Caco-2 (cell line): ENCODE data around the gene C11orf24. TPM values are rescaled to one million over a fixed set of nuclear protein-coding genes. Genes with fewer than 3 reads are reported as not detected.

ENCODE experiments used
- BruUV-seq: library from RNA; stranded (reverse); fragments of 400-500 nt; replicated peaks from 2 replicates; lab custom pipeline; 2021; lab: Mats Ljungman, UMichigan
- CTCF ChIA-PET: fragments of 300-600 bp; sonication (Branson Sonifier 250); formaldehyde crosslinking; loops from one replicate; lab custom pipeline; 2022; ENCODE audit warnings: antibody characterized with exemption; lab: Charles Lee
- POLR2A ChIA-PET: fragments of 300-600 bp; sonication (Branson Sonifier 250); formaldehyde crosslinking; loops from one replicate; lab custom pipeline; 2022; ENCODE audit warnings: antibody characterized with exemption; lab: Charles Lee
- DNase-seq, 2 experiments: peaks; one replicate each; pipeline versions ENCODE4 v3.0.0 to v3.0.0-alpha.2; 2020 to 2022
- H3K27me3 ChIP-seq: replicated peaks from 2 replicates; pipeline ENCODE4 v1.6.0; 2011; ENCODE audit warnings: low read length; ENCODE audit not compliant: control insufficient read depth, insufficient read depth
- H3K36me3 ChIP-seq: 2 replicates; pipeline ENCODE4 v1.5.1; 2011; ENCODE audit warnings: low read length; ENCODE audit not compliant: control insufficient read depth, insufficient read depth
- H3K4me1 ChIP-seq: fragments of 250-450 bp; sonication (Bioruptor Pico); 2 replicates; pipeline ENCODE4 v1.5.1; 2020; ENCODE audit warnings: mild to moderate bottlenecking
- H3K4me3 ChIP-seq: 2 replicates; pipeline ENCODE4 v1.5.1; 2011; ENCODE audit warnings: low read depth, mild to moderate bottlenecking, control low read depth, low read length
- H3K9me3 ChIP-seq: fragments of 250-450 bp; sonication (Bioruptor Pico); 2 replicates; pipeline ENCODE4 v1.5.1; 2020; ENCODE audit warnings: mild to moderate bottlenecking, moderate library complexity
- H3K27ac Mint-ChIP-seq: one replicate; pipeline ENCODE4 v1.8.0; 2022; ENCODE audit warnings: mixed read lengths; ENCODE audit not compliant: unreplicated experiment
- H3K27me3 Mint-ChIP-seq: one replicate; pipeline ENCODE4 v1.8.0; 2022; ENCODE audit warnings: mixed read lengths; ENCODE audit not compliant: insufficient read depth, unreplicated experiment
- H3K36me3 Mint-ChIP-seq: one replicate; pipeline ENCODE4 v1.8.0; 2022; ENCODE audit warnings: mild to moderate bottlenecking, mixed read lengths; ENCODE audit not compliant: insufficient read depth, unreplicated experiment
- H3K4me1 Mint-ChIP-seq: one replicate; pipeline ENCODE4 v1.8.0; 2022; ENCODE audit warnings: low read depth, mixed read lengths; ENCODE audit not compliant: unreplicated experiment
- H3K4me3 Mint-ChIP-seq: one replicate; pipeline ENCODE4 v1.8.0; 2022; ENCODE audit warnings: mild to moderate bottlenecking, moderate library complexity, mixed read lengths; ENCODE audit not compliant: unreplicated experiment
- H3K9me3 Mint-ChIP-seq: one replicate; pipeline ENCODE4 v1.8.0; 2022; ENCODE audit warnings: mixed read lengths; ENCODE audit not compliant: unreplicated experiment
- intact Hi-C: fragments of 100-400 bp; cut with micrococcal nuclease; formaldehyde crosslinking; loops from one replicate; pipeline ENCODE4 v1.10.0; 2022; ENCODE audit not compliant: unreplicated experiment
- total RNA-seq: library from RNA; stranded (reverse); gene quantifications from 2 replicates; pipeline ENCODE4 v1.2.3, GENCODE V29; 2022
- TF ChIP-seq, protein P1 (sequence below), 2 experiments: fragments of 200-600 bp in 1 of 2; IDR thresholded peaks; 1 replicate in 1 of 2; 2 replicates in 1 of 2; pipeline versions ENCODE4 v1.5.1 to v1.8.0; 2011 to 2022; ENCODE audit warnings: antibody characterized with exemption in 1 of 2, control low read depth in 1 of 2, inconsistent platforms in 1 of 2, low read depth in 1 of 2, low read length in 1 of 2, mild to moderate bottlenecking in 1 of 2, moderate library complexity in 1 of 2; ENCODE audit not compliant: insufficient read depth in 1 of 2, severe bottlenecking in 1 of 2, unreplicated experiment in 1 of 2

Gene C11orf24
- total RNA-seq, 1 experiment from 2014 or later, result 79.8 TPM

GRCh38 chr11:68309621-68310185 is 37.9 kb upstream of the C11orf24 start:
- peak overlapping the region; percentile 5 for H3K4me3 Mint-ChIP-seq
- H3K4me3 ChIP-seq, result no peak overlapping the region
- BruUV-seq, result no TSS peak
- peaks cover 18% of the 10 kb centered on the region for H3K36me3 Mint-ChIP-seq
- CTCF ChIA-PET, result no interaction called here
- peaks cover 1% of the 10 kb centered on the region for H3K9me3 Mint-ChIP-seq
- DNase-seq, result peak in 1 of 2 experiments; percentile 41
- POLR2A ChIA-PET, result no interaction called here
- no peaks in the 10 kb centered on the region for H3K27me3 Mint-ChIP-seq
- peaks cover 33% of the 10 kb centered on the region for H3K4me1 Mint-ChIP-seq
- no peaks in the 10 kb centered on the region for H3K36me3 ChIP-seq
- H3K27ac Mint-ChIP-seq, result peak overlapping the region; percentile 16
- no peaks in the 10 kb centered on the region for H3K27me3 ChIP-seq
- H3K4me1 ChIP-seq, result peaks cover 12% of the 10 kb centered on the region
- TF ChIP-seq, protein P1, sequence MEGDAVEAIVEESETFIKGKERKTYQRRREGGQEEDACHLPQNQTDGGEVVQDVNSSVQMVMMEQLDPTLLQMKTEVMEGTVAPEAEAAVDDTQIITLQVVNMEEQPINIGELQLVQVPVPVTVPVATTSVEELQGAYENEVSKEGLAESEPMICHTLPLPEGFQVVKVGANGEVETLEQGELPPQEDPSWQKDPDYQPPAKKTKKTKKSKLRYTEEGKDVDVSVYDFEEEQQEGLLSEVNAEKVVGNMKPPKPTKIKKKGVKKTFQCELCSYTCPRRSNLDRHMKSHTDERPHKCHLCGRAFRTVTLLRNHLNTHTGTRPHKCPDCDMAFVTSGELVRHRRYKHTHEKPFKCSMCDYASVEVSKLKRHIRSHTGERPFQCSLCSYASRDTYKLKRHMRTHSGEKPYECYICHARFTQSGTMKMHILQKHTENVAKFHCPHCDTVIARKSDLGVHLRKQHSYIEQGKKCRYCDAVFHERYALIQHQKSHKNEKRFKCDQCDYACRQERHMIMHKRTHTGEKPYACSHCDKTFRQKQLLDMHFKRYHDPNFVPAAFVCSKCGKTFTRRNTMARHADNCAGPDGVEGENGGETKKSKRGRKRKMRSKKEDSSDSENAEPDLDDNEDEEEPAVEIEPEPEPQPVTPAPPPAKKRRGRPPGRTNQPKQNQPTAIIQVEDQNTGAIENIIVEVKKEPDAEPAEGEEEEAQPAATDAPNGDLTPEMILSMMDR (IDR thresholded peaks at IDR 0.05; ENCODE audit: insufficient read depth in 1 of 2, low read depth in 1 of 2, low read length in 1 of 2, severe bottlenecking in 1 of 2, unreplicated experiment in 1 of 2), result no peak
- intact Hi-C loops, result no loop called here
- peaks cover 4% of the 10 kb centered on the region; the same call in 1 of the 2 replicates for H3K9me3 ChIP-seq

DNA sequence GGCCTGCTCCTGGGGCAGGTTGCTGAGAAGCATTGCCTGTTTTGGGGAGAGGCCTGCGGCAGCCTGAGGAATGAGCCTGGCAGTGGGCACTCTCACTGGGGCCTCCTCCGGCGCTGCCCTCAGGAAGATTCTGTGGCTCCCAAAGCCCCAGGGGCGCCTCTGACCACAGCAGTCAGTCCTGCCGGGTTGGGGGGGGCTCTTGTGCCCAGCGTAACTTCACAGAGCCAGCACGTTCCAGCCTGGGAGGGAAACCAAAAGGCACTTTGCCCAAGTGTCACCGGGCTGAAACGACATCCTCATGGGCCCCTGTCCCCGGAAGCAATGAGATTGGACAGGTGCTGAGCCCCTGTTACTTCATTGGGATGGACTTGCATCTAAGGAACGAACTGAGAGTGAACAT is 36.3 kb upstream of the C11orf24 start:
- TF ChIP-seq, protein P1 (IDR thresholded peaks at IDR 0.05; ENCODE audit: insufficient read depth in 1 of 2, low read depth in 1 of 2, low read length in 1 of 2, severe bottlenecking in 1 of 2, unreplicated experiment in 1 of 2), result no peak
- ChIA-PET POLR2A (no interaction called here), CTCF (interaction anchor here (0.6 to 1.3 kb wide), 3 partner anchors 10 to 16 kb away, joined by 3 to 6 read pairs (median 4); no protein-coding TSS in a partner anchor)
- H3K9me3 Mint-ChIP-seq, result peaks cover 12% of the 10 kb centered on the region
- H3K27me3 Mint-ChIP-seq, result no peaks in the 10 kb centered on the region
- BruUV-seq, result no TSS peak
- no peak overlapping the region for H3K27ac Mint-ChIP-seq
- Histone ChIP-seq H3K27me3 (no peaks in the 10 kb centered on the region), H3K4me3 (no peak overlapping the region), H3K36me3 (no peaks in the 10 kb centered on the region), H3K4me1 (peaks cover 9% of the 10 kb centered on the region), H3K9me3 (peaks cover 17% of the 10 kb centered on the region)
- no peak overlapping the region for H3K4me3 Mint-ChIP-seq
- peaks cover 22% of the 10 kb centered on the region for H3K4me1 Mint-ChIP-seq
- intact Hi-C loops, result no loop called here
- DNase-seq, result peak in 1 of 2 experiments; percentile 34
- H3K36me3 Mint-ChIP-seq, result peaks cover 12% of the 10 kb centered on the region

DNA sequence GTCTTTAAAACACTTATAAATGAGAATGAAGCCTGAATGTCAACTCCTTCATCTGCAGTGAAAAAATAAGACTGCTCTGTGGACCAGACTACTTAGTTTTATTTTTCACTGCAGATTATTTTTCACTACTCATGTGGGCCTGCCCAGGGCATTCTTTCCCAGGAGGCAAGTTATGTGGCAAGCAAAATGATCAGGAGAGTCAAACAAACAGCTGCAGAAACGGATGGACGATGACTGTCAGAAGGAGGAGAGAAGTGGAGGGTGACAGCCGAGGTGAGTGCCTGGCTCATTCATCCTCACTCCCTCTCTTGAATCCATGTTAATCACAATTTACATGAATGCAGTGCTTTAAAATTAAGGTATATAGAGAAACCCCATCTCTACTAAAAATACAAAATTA is 34.9 kb upstream of the C11orf24 start:
- TF ChIP-seq, protein P1 (IDR thresholded peaks at IDR 0.05; ENCODE audit: insufficient read depth in 1 of 2, low read depth in 1 of 2, low read length in 1 of 2, severe bottlenecking in 1 of 2, unreplicated experiment in 1 of 2), result no peak
- no peaks in the 10 kb centered on the region for H3K36me3 ChIP-seq
- BruUV-seq, result no TSS peak
- Mint-ChIP-seq H3K27me3 (no peaks in the 10 kb centered on the region), H3K9me3 (peaks cover 12% of the 10 kb centered on the region), H3K36me3 (peaks cover 12% of the 10 kb centered on the region), H3K27ac (no peak overlapping the region), H3K4me3 (no peak overlapping the region), H3K4me1 (peaks cover 21% of the 10 kb centered on the region)
- H3K4me3 ChIP-seq, result no peak overlapping the region
- ChIA-PET CTCF (interaction anchor here (1.3 kb wide), 1 partner anchor 9 kb away, joined by 6 read pairs; no protein-coding TSS in a partner anchor), POLR2A (interaction anchor here (0.6 kb wide), 1 partner anchor 9 kb away, joined by 3 read pairs; no protein-coding TSS in a partner anchor)
- H3K27me3 ChIP-seq, result no peaks in the 10 kb centered on the region
- peaks cover 17% of the 10 kb centered on the region for H3K9me3 ChIP-seq
- peaks cover 12% of the 10 kb centered on the region for H3K4me1 ChIP-seq
- intact Hi-C loops, result no loop called here
- DNase-seq, result peak in 1 of 2 experiments; percentile 21
